ENCODE measurements around the gene SEC14L5.

GRCh38 chr16:4908854-4909401 lies 49.2 kb upstream of the SEC14L5 start:
- TF ChIP-seq CTCF (IDR thresholded peaks at IDR 0.05) (no peak), POLR2AphosphoS5 (IDR thresholded peaks at IDR 0.05) (no peak), POLR2A (IDR thresholded peaks at IDR 0.05) (no peak)

All from prostate gland (tissue), 2 donors.